ENCODE measurements around the gene HIPK1. TPM values are rescaled to one million over a fixed set of nuclear protein-coding genes. Genes with fewer than 3 reads are reported as not detected.

The HIPK1 gene
- total and polyA plus RNA-seq, 2 of the 13 experiments (the other 11 are each of a cell fraction or from before 2014, with no cell fraction given) = 20.8 to 33.4 TPM

- TF ChIP-seq TBX2 (CRISPR knock-in tag; IDR thresholded peaks at IDR 0.05; ENCODE audit: borderline replicate concordance) = no peak
- TF ChIP-seq, protein P1, sequence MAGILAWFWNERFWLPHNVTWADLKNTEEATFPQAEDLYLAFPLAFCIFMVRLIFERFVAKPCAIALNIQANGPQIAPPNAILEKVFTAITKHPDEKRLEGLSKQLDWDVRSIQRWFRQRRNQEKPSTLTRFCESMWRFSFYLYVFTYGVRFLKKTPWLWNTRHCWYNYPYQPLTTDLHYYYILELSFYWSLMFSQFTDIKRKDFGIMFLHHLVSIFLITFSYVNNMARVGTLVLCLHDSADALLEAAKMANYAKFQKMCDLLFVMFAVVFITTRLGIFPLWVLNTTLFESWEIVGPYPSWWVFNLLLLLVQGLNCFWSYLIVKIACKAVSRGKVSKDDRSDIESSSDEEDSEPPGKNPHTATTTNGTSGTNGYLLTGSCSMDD (CRISPR knock-in tag; IDR thresholded peaks at IDR 0.05) = no peak
Observed at GRCh38 chr1:114009393-114009792, 80.3 kb downstream of the HIPK1 start (continued).

- in situ Hi-C loops (cut with HindIII; ENCODE audit: extremely low pct_ligation_motif_present, low pct_unique_long_range_greater_than_20kb) = no loop called here
- H3K9me3 ChIP-seq (ENCODE audit: low read length) = no peaks in the 10 kb centered on the region
- ChIA-PET CTCF (ENCODE audit: low intra/inter-chr PET ratio, low total read pairs) (no interaction called here), POLR2A (no interaction called here)
- H3K9ac ChIP-seq (ENCODE audit: insufficient read depth, low read depth, low read length) = no peak overlapping the region
- ATAC-seq = no peak
- H3K27ac ChIP-seq (ENCODE audit: extremely low read length, insufficient read depth, low read length) = no peak overlapping the region
- 31% methylated on average over 9 of the region's 9 CpGs for WGBS (ENCODE audit: low lambda C conversion rate)
- H3K27me3 ChIP-seq (ENCODE audit: control insufficient read depth in 1 of 2, insufficient read depth in 2 of 2, low read length in 2 of 2) = no peaks in the 10 kb centered on the region
- 0 out of 2 replicates have a peak, but pooled peaks cover 5% of the 10 kb centered on the region for H3K4me1 ChIP-seq (ENCODE audit: insufficient read depth, low read length)
- no peak overlapping the region for H3K4me3 ChIP-seq (replicated peaks in 1 of 3; ENCODE audit: insufficient read depth in 1 of 3, low read depth in 2 of 3, low read length in 3 of 3)
- no peak overlapping the region for H3K4me2 ChIP-seq (ENCODE audit: low read depth, low read length)
- no peak overlapping the region for H2AFZ ChIP-seq (ENCODE audit: low read length)
- TF ChIP-seq MIER3 (CRISPR knock-in tag; IDR thresholded peaks at IDR 0.05; ENCODE audit: borderline replicate concordance) (no peak), EED (CRISPR knock-in tag; IDR thresholded peaks at IDR 0.05) (no peak), ZNF430 (CRISPR knock-in tag; IDR thresholded peaks at IDR 0.05) (no peak), SRF (IDR thresholded peaks at IDR 0.05; ENCODE audit: low read depth, low read length) (no peak), PAF1 (CRISPR knock-in tag; IDR thresholded peaks at IDR 0.05) (no peak), FLYWCH1 (CRISPR knock-in tag; IDR thresholded peaks at IDR 0.05) (no peak), MAFF (IDR thresholded peaks at IDR 0.05; ENCODE audit: low read depth, low read length) (no peak), SIN3A (IDR thresholded peaks at IDR 0.05; ENCODE audit: borderline replicate concordance, low read depth, low read length) (no peak), PAX8 (CRISPR knock-in tag; IDR thresholded peaks at IDR 0.05; ENCODE audit: borderline replicate concordance) (no peak), RARG (CRISPR knock-in tag; IDR thresholded peaks at IDR 0.05; ENCODE audit: low read depth) (no peak), ZNF772 (CRISPR knock-in tag; IDR thresholded peaks at IDR 0.05) (no peak), ZNF792 (CRISPR knock-in tag; IDR thresholded peaks at IDR 0.05) (no peak), HNF4A (CRISPR knock-in tag; IDR thresholded peaks at IDR 0.05) (no peak)
- FAIRE-seq = no peak
- no peak for DNase-seq (ENCODE audit: low spot score)
- BruUV-seq (replicated peaks) = no TSS peak
- no peaks in the 10 kb centered on the region for H3K36me3 ChIP-seq (replicated peaks in 1 of 2; ENCODE audit: control insufficient read depth in 1 of 2, insufficient read depth in 2 of 2, low read length in 2 of 2)
- intact Hi-C loops (cut with micrococcal nuclease; ENCODE audit: unreplicated experiment) = no loop called here
- no peaks in the 10 kb centered on the region for H3K79me2 ChIP-seq (ENCODE audit: insufficient read depth, low read length)
- no peaks in the 10 kb centered on the region for H4K20me1 ChIP-seq (ENCODE audit: insufficient read depth, low read length)
Observed at GRCh38 chr1:114010433-114011184, 81.5 kb downstream of the HIPK1 start.
